GM10266 (cell line): ENCODE results near the gene CPEB3.

ENCODE experiments used
- DNase-seq: peaks from one replicate; pipeline ENCODE4 v3.0.0; 2012; ENCODE audit errors: extremely low spot score
- CTCF ChIP-seq: IDR thresholded peaks from 2 replicates; pipeline ENCODE4 v1.5.1; 2012; ENCODE audit warnings: mild to moderate bottlenecking, low read depth; ENCODE audit not compliant: control insufficient read depth, insufficient read depth; ENCODE audit errors: missing control alignments

Gene CPEB3

GRCh38 chr10:92162541-92162940 is 128.3 kb downstream of the CPEB3 start:
- DNase-seq = no peak
- no peak for TF ChIP-seq CTCF

- no peak for DNase-seq
- TF ChIP-seq CTCF = no peak
Observed at GRCh38 chr10:92156874-92157773, 133.8 kb downstream of the CPEB3 start.

GRCh38 chr10:92150823-92151222 is 140.1 kb downstream of the CPEB3 start:
- DNase-seq = no peak
- no peak for TF ChIP-seq CTCF

GRCh38 chr10:92149261-92149660 is 141.6 kb downstream of the CPEB3 start:
- no peak for TF ChIP-seq CTCF

GRCh38 chr10:92146781-92147180 is 144.1 kb downstream of the CPEB3 start:
- TF ChIP-seq CTCF = no peak
- DNase-seq = no peak

More at GRCh38 chr10:92149261-92149660, 141.6 kb downstream of the CPEB3 start:
- no peak for DNase-seq

- TF ChIP-seq CTCF = no peak
- DNase-seq = no peak
Observed at GRCh38 chr10:92146107-92146506, 144.8 kb downstream of the CPEB3 start.

- DNase-seq = peak; percentile 30
- no peak for TF ChIP-seq CTCF
Observed at GRCh38 chr10:92142949-92143348, 147.9 kb downstream of the CPEB3 start.
